Endothelial cell of umbilical vein (primary cell): ENCODE measurements around the gene FAM240B. TPM values are rescaled to one million over a fixed set of nuclear protein-coding genes. Genes with fewer than 3 reads are reported as not detected.

Experiments
- polyA plus RNA-seq, 4 experiments: library from polyadenylated mRNA; depleted of rRNA in 3 of 4; stranded (reverse) in 3 of 4; unstranded in 1 of 4; fragments of >200 nt; gene quantifications; 2 replicates each; pipeline versions ENCODE4 v1.2.1 to v1.2.3, GENCODE V29; 2011 to 2012; ENCODE audit warnings: missing spikeins in 1 of 4
- small RNA-seq: library from RNA; depleted of rRNA; stranded (forward); fragments of <200 nt; gene quantifications from one replicate; pipeline ENCODE3, GENCODE V24; 2012; ENCODE audit warnings: low replicate concordance, low read depth; ENCODE audit not compliant: insufficient read depth, insufficient read length
- total RNA-seq: library from RNA; stranded (reverse); gene quantifications from 2 replicates; pipeline ENCODE4 v1.2.3, GENCODE V29; 2021

FAM240B gene
- total and polyA plus RNA-seq, 2 donors (not counting 3 experiments of a cell fraction or from before 2014, with no cell fraction given), result not detected

Small RNA genes lying within 50 kb of the gene (small RNA-seq; reads per million reads assigned to genes)
- gene RNU6-765P, result not detected

Other genes starting within 250 kb of the FAM240B start
- 0.21 TPM in 1 of 2 replicates, not detected in the other for gene ANKRD18A, start 99.5 kb downstream of the FAM240B start, total RNA-seq
- 0.11 and 3.2 TPM in 2 replicates for gene ANKRD18A, start 99.5 kb downstream of the FAM240B start, polyA plus RNA-seq